SK-N-SH (cell line): ENCODE measurements around the gene AREL1. TPM values are rescaled to one million over a fixed set of nuclear protein-coding genes. Genes with fewer than 3 reads are reported as not detected.

Experiments
- CTCF ChIA-PET: fragments of 300-600, 350-600 bp; formaldehyde crosslinking; extraction: SDS; loops from one replicate; lab custom pipeline; 2021; lab: Yijun Ruan, JAX
- POLR2A ChIA-PET: fragments of 350-600 bp; sonication (Branson Sonifier 250); formaldehyde crosslinking; extraction: SDS; loops from one replicate; lab custom pipeline; 2020; ENCODE audit warnings: antibody characterized with exemption, inconsistent platforms; lab: Yijun Ruan, JAX
- DNase-seq: peaks from one replicate; pipeline ENCODE4 v3.0.0; 2012
- H2AFZ ChIP-seq: fragments of 200-600 bp; sonication (generic); 2 replicates; pipeline ENCODE4 v1.8.1; 2016; ENCODE audit warnings: antibody characterized with exemption, mild to moderate bottlenecking, low read depth
- H3F3A ChIP-seq: fragments of 200-600 bp; sonication (generic); replicated peaks from 2 replicates; pipeline ENCODE3; 2016; ENCODE audit warnings: antibody characterized with exemption, mild to moderate bottlenecking; ENCODE audit not compliant: insufficient read depth
- H3K27ac ChIP-seq, 2 experiments: fragments of 200-500 bp in 1 of 2; fragments of 200-600 bp in 1 of 2; sonication (Bioruptor generic) in 1 of 2; sonication (generic), shearing (Covaris generic) in 1 of 2; 2 replicates each; pipeline versions ENCODE4 v1.5.1 to v1.6.1; 2014 to 2016; ENCODE audit warnings: low read depth in 2 of 2, inconsistent platforms in 1 of 2, low read length in 1 of 2, mild to moderate bottlenecking in 1 of 2, mixed read lengths in 1 of 2
- H3K27me3 ChIP-seq: fragments of 200-600 bp; sonication (generic), shearing (Covaris generic); 2 replicates; pipeline ENCODE4 v1.6.1; 2016; ENCODE audit warnings: mixed run types; ENCODE audit not compliant: insufficient read depth
- H3K36me3 ChIP-seq, 2 experiments: fragments of 200-500 bp in 1 of 2; fragments of 200-600 bp in 1 of 2; sonication (Bioruptor generic) in 1 of 2; sonication (generic) in 1 of 2; replicated peaks in 1 of 2; 2 replicates each; pipeline versions ENCODE3 to v1.5.1; 2014 to 2016; ENCODE audit warnings: low read length in 1 of 2, mild to moderate bottlenecking in 1 of 2; ENCODE audit not compliant: insufficient read depth in 2 of 2, control insufficient read depth in 1 of 2
- H3K4me1 ChIP-seq, 2 experiments: fragments of 200-500 bp in 1 of 2; fragments of 200-600 bp in 1 of 2; sonication (Bioruptor generic) in 1 of 2; sonication (generic), shearing (Covaris generic) in 1 of 2; 2 replicates each; pipeline versions ENCODE4 v1.5.1 to v1.6.1; 2014 to 2016; ENCODE audit warnings: low read depth in 1 of 2, low read length in 1 of 2, mixed run types in 1 of 2; ENCODE audit not compliant: insufficient read depth in 2 of 2, control insufficient read depth in 1 of 2
- H3K4me2 ChIP-seq: fragments of 200-600 bp; sonication (generic), shearing (Covaris generic); 2 replicates; pipeline ENCODE4 v1.6.1; 2017; ENCODE audit warnings: mixed run types
- H3K4me3 ChIP-seq, 2 experiments: fragments of 200-500 bp in 1 of 2; fragments of 200-600 bp in 1 of 2; sonication (Bioruptor generic) in 1 of 2; sonication (generic), shearing (Covaris generic) in 1 of 2; 2 replicates each; pipeline versions ENCODE4 v1.5.1 to v1.8.1; 2014 to 2016; ENCODE audit warnings: low read depth in 2 of 2, inconsistent platforms in 1 of 2, low read length in 1 of 2, mild to moderate bottlenecking in 1 of 2, mixed read lengths in 1 of 2, moderate library complexity in 1 of 2
- H3K79me2 ChIP-seq: fragments of 200-600 bp; sonication (generic); 2 replicates; pipeline ENCODE4 v1.8.1; 2017; ENCODE audit warnings: mild to moderate bottlenecking; ENCODE audit not compliant: insufficient read depth
- H3K9ac ChIP-seq: fragments of 200-600 bp; sonication (generic); 2 replicates; pipeline ENCODE4 v1.6.1; 2017; ENCODE audit warnings: mixed run types
- H3K9me2 ChIP-seq: fragments of 200-600 bp; sonication (generic); 2 replicates; pipeline ENCODE4 v1.6.1; 2017; ENCODE audit warnings: mixed run types
- H3K9me3 ChIP-seq: fragments of 200-600 bp; sonication (generic); 2 replicates; pipeline ENCODE4 v1.6.1; 2017; ENCODE audit warnings: mixed run types, mild to moderate bottlenecking, moderate library complexity
- H4K20me1 ChIP-seq: fragments of 200-600 bp; sonication (generic); 2 replicates; pipeline ENCODE4 v1.6.1; 2017; ENCODE audit warnings: mild to moderate bottlenecking, mixed run types; ENCODE audit not compliant: insufficient read depth
- ELF1 ChIP-seq: IDR thresholded peaks from 2 replicates; pipeline ENCODE4 v1.4.0; 2012
- EZH2phosphoT487 ChIP-seq: fragments of 200-600 bp; sonication (generic); IDR thresholded peaks from 2 replicates; pipeline ENCODE4 v1.6.1; 2017; ENCODE audit warnings: low read depth, mixed run types, mild to moderate bottlenecking, antibody characterized with exemption, moderate library complexity, borderline replicate concordance
- FOSL2 ChIP-seq: IDR thresholded peaks from 2 replicates; pipeline ENCODE4 v1.4.0; 2012; ENCODE audit warnings: low read depth, mild to moderate bottlenecking, moderate library complexity, borderline replicate concordance
- JUND ChIP-seq: IDR thresholded peaks from 2 replicates; pipeline ENCODE4 v1.4.0; 2012
- MEF2A ChIP-seq: IDR thresholded peaks from 2 replicates; pipeline ENCODE4 v1.4.0; 2012; ENCODE audit warnings: low read depth, borderline replicate concordance
- RFX5 ChIP-seq: IDR thresholded peaks from 2 replicates; pipeline ENCODE4 v1.6.1; 2012; ENCODE audit warnings: mild to moderate bottlenecking, improper control_type of control experiment, low read length
- TEAD4 ChIP-seq: IDR thresholded peaks from 2 replicates; pipeline ENCODE4 v1.4.0; 2012; ENCODE audit warnings: mild to moderate bottlenecking, borderline replicate concordance; ENCODE audit not compliant: insufficient read depth
- WGBS: methylation state at CpG from one replicate; pipeline ENCODE4 v1.1.6; 2017; ENCODE audit warnings: low lambda C conversion rate; 5-methylcytosine and 5-hydroxymethylcytosine counted together
- polyA plus RNA-seq, 3 experiments: library from polyadenylated mRNA; depleted of rRNA; stranded (reverse); fragments of >200 nt; gene quantifications; 2 replicates each; pipeline ENCODE4 v1.2.3, GENCODE V29; 2012
- TF ChIP-seq, protein P1 (sequence below): IDR thresholded peaks from 2 replicates; pipeline ENCODE4 v1.6.1; 2012; ENCODE audit warnings: mild to moderate bottlenecking, low read depth, low read length, moderate library complexity

The AREL1 gene
- polyA plus RNA-seq, 1 of the 3 experiments (the other 2 are of a cell fraction) = 35.1 TPM

DNA sequence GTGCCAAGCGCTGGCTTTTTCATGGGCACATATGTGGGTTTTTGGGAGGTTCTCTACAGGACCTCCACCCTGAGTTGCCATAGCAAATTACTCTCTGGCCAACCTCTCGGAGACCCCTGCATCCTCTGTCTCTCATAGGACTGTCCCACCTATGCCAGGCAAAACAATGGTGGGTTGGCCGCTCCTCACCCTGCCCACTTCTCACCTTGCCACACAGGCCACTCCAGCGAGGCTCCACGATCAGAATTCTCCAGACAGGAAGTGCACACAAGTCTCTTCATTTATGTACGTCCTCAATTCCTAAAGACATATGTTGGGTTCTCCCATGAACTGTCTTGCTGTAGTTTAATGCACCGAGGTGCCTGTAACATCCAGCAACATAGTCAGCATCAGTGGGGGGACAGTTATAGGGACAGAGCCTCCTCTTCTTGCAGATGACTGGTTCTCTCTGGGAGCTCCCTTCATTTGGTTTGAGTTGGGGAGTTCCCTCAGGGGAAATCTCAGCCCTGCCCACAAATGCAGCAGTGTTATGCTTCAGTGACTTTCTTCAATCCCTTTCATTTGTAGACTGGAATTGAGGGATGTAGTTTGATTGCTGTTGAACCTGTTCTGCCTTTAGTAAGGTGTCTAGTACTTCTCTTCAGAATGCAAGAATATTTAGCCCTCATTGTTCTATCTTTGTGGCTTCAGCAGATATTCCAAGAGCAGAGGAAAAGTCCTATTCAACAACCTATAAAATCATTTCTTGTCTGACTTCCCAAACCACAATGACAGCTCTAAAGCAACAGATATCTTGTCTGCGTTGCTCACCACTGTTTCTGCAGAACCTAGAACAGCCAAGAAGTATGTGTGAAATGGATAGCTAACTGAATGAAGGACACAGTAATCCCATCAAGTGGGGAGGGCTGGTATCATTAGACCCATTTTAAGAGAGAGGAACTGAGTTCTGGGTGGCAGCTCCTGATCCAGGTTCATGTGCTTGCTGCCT, 98.1 kb downstream of the AREL1 start:
- Histone ChIP-seq H3K27ac (peak overlapping the region in 1 of 2 experiments; percentile 99; a peak in 2 of 4 replicates), H2AFZ (no peak overlapping the region), H3K9me3 (no peaks in the 10 kb centered on the region), H4K20me1 (no peaks in the 10 kb centered on the region), H3K4me3 (peak overlapping the region in 1 of 2 experiments; percentile 73; a peak in 1 of 4 replicates), H3K27me3 (no peaks in the 10 kb centered on the region), H3F3A (peaks cover 50% of the 10 kb centered on the region), H3K9ac (peak overlapping the region; percentile 80), H3K4me1 (peaks cover 17 to 57% of the 10 kb centered on the region in 2 experiments; a peak in 3 of 4 replicates), H3K36me3 (no peaks in the 10 kb centered on the region), H3K4me2 (peak overlapping the region; percentile 84), H3K79me2 (peaks cover 72% of the 10 kb centered on the region), H3K9me2 (no peaks in the 10 kb centered on the region)
- CTCF ChIA-PET = interaction anchor here (0.8 to 7.4 kb wide), 5 partner anchors 18 to 190 kb away, joined by 3 to 48 read pairs (median 3); no protein-coding TSS in a partner anchor
- POLR2A ChIA-PET = no interaction called here
- no peak for TF ChIP-seq ELF1
- 89% methylated on average over 7 of the region's 8 CpGs for WGBS
- DNase-seq = no peak

DNA sequence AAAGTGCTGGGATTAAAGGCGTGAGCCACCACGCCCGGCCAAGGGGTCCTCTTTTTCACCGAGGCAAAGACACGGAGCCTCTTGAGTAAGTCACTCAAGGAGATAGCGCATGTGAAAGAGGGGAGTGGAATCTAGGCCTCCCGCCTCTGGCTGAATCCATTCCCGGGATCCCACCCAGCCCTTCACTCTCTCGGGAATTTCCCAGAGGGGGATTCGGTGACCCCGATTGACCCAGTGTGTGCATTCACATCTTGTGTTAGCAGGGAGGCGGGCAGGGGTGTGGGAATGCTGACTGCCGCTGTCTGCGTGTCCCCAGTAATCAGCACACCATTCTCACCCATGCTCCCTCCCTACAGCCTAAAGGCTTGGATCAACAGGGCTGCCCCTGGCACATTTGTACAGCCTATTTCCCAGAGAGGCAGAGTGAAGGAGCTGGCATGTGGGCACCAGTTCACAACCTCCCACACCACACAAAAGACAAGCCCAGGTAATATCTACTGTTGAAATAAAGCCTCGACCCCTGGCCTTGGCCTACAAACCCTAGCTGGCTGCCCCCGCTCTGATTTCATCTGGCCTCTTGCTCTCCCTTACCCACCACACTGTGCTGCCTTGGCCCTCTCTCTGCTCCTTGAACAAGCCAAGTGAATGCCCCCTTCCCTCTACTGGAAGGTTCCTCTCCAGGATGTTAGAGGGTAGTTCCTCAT, 99.5 kb downstream of the AREL1 start:
- peaks cover 80% of the 10 kb centered on the region for H3K79me2 ChIP-seq
- peaks cover 6% of the 10 kb centered on the region; the same call in 1 of the 2 replicates for H4K20me1 ChIP-seq
- H3K36me3 ChIP-seq = peaks cover 0 to 5% of the 10 kb centered on the region in 2 experiments
- peaks cover 17 to 45% of the 10 kb centered on the region in 2 experiments; a peak in 3 of 4 replicates for H3K4me1 ChIP-seq
- no peaks in the 10 kb centered on the region for H3K9me3 ChIP-seq
- no peaks in the 10 kb centered on the region for H3K9me2 ChIP-seq
- no peaks in the 10 kb centered on the region for H3K27me3 ChIP-seq
- CTCF ChIA-PET = interaction anchor here (0.5 to 6.4 kb wide), 51 partner anchors 9 to 341 kb away, joined by 3 to 126 read pairs (median 5); partner anchors contain the start of genes ISCA2, NPC2 and YLPM1
- no peak for DNase-seq
- TF ChIP-seq FOSL2 (no peak), MEF2A (no peak), EZH2phosphoT487 (no peak), JUND (no peak), RFX5 (no peak), TEAD4 (no peak)
- TF ChIP-seq, protein P1, sequence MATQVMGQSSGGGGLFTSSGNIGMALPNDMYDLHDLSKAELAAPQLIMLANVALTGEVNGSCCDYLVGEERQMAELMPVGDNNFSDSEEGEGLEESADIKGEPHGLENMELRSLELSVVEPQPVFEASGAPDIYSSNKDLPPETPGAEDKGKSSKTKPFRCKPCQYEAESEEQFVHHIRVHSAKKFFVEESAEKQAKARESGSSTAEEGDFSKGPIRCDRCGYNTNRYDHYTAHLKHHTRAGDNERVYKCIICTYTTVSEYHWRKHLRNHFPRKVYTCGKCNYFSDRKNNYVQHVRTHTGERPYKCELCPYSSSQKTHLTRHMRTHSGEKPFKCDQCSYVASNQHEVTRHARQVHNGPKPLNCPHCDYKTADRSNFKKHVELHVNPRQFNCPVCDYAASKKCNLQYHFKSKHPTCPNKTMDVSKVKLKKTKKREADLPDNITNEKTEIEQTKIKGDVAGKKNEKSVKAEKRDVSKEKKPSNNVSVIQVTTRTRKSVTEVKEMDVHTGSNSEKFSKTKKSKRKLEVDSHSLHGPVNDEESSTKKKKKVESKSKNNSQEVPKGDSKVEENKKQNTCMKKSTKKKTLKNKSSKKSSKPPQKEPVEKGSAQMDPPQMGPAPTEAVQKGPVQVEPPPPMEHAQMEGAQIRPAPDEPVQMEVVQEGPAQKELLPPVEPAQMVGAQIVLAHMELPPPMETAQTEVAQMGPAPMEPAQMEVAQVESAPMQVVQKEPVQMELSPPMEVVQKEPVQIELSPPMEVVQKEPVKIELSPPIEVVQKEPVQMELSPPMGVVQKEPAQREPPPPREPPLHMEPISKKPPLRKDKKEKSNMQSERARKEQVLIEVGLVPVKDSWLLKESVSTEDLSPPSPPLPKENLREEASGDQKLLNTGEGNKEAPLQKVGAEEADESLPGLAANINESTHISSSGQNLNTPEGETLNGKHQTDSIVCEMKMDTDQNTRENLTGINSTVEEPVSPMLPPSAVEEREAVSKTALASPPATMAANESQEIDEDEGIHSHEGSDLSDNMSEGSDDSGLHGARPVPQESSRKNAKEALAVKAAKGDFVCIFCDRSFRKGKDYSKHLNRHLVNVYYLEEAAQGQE = no peak
- peak overlapping the region; percentile 84 for H3K4me2 ChIP-seq
- H3F3A ChIP-seq = peaks cover 46% of the 10 kb centered on the region
- no peak overlapping the region for H2AFZ ChIP-seq
- peak overlapping the region in 1 of 2 experiments; percentile 73; a peak in 1 of 4 replicates for H3K4me3 ChIP-seq
- 74% methylated on average over 11 of the region's 16 CpGs for WGBS
- peak overlapping the region; percentile 80 for H3K9ac ChIP-seq
- POLR2A ChIA-PET = no interaction called here
- H3K27ac ChIP-seq = peak overlapping the region in 1 of 2 experiments; percentile 99; a peak in 2 of 4 replicates
